ENCODE measurements around the gene THY1.
A peak's percentile ranks its signal among the peaks of the same experiment; 100 is the strongest.

Gene THY1

DNA sequence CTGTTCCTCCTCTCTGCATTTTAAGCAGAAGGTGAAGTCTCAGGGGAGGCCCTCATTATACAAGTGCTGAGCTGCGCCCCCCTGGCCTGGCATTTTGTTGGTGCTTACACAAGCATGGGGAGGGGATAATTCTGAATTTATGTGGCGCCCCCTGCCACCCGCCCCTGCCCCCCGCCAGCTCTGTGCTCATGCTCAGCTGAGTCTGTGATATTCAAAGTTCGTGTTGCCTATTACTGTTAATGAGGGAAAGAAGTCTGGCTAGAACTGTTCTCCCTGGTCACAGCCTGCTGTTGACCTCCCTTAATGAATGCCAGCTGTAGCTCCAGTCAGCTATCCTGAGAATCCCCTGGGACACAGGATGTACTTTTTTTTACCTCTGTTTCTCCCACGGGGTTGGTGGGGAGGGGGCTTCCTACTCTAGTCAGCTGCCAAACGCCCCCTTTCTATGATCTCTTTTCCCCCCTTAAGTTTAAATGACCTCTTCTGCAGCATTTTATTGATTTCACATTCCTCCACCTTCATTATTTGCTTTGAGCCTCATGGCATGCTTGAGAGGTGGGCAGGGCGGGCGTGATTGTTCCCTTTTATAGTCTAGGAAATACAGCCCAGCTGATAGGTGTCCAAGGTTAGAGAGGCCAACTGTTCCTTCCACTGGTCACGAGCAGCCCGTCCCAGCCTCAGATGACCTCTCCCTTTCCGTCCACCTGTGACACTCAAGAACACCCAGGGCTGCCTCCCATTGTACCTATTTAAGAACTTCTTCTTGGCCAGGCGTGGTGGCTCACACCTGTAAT is 53.6 kb downstream of the THY1 start:
- TF ChIP-seq, protein P1, sequence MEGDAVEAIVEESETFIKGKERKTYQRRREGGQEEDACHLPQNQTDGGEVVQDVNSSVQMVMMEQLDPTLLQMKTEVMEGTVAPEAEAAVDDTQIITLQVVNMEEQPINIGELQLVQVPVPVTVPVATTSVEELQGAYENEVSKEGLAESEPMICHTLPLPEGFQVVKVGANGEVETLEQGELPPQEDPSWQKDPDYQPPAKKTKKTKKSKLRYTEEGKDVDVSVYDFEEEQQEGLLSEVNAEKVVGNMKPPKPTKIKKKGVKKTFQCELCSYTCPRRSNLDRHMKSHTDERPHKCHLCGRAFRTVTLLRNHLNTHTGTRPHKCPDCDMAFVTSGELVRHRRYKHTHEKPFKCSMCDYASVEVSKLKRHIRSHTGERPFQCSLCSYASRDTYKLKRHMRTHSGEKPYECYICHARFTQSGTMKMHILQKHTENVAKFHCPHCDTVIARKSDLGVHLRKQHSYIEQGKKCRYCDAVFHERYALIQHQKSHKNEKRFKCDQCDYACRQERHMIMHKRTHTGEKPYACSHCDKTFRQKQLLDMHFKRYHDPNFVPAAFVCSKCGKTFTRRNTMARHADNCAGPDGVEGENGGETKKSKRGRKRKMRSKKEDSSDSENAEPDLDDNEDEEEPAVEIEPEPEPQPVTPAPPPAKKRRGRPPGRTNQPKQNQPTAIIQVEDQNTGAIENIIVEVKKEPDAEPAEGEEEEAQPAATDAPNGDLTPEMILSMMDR (IDR thresholded peaks at IDR 0.05; ENCODE audit: insufficient read depth, missing control alignments), result no peak
- no peak for DNase-seq (ENCODE audit: insufficient read length, low spot score)
- FAIRE-seq, result no peak

DNA sequence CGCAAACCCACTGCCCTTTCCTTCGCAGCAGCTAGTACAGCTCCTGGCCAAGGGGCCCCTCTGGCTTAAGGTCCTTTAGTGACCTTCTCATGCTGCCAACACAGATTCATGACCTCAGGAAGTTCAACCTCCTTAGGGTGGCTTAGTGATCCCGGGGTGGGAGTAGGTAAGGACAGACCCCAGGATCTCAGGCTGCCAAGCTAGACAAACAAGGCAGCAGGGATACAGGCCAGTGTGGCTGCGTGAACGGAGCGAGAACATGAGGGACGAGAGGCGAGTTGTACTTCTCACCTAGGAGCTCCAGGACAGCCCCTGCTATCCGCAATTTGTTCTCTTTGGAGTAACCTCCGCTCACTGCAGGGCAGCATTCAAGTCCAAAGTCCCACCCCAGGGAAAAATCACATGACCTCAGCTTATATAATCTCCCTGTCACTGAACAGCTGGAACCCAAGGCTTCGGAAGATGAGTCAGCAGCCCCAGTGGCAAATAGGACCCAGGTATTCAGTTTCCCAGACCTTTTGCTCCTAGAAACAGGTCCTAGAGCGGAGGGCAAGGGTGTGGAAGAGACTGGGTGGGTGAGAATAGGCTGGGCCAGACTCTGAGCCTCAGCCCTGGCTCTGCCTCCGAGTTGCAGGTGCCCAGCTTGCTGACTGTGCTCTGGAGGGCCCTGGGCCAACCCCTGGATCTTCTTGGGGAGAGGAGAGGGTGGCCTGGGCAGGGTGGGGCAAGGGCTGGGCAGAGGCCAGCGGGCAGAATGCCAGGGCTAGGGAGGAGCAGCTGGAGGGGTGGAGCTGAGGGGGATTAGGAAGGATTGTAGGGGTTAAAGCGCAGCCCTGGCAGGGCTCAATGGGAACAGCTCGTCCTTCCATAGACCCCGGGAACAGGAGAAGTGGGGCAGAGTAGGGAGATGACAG is 54.6 kb downstream of the THY1 start:
- DNase-seq (ENCODE audit: insufficient read length, low spot score), result peak; percentile 88
- peak; percentile 35 for FAIRE-seq
- TF ChIP-seq, protein P1 (IDR thresholded peaks at IDR 0.05; ENCODE audit: insufficient read depth, missing control alignments), result no peak

DNA sequence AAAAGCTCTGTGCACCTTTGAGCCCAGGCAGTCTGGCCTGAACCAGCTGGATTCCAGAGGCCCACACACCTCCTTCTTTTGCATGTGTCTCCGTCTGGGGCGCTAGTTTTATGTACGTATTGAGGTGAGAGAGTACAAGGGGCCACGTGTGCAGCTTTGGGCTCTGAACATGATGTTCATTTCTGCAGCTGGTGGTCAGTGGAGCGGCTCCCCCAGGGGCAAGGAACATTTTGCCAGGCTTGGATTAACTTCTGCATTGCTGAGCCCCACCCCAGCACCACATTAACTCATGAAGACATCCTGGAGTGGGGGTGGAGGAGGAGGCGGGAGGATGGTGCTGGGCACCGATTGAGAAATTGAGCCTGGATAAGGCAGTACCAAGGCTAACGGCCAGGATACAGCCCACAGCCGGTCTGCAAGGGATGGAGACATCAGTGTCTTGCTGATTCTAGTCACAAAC is 55.3 kb downstream of the THY1 start:
- DNase-seq (ENCODE audit: insufficient read length, low spot score) (no peak), FAIRE-seq (no peak)
- TF ChIP-seq, protein P1 (IDR thresholded peaks at IDR 0.05; ENCODE audit: insufficient read depth, missing control alignments), result no peak
